NCI-H1436 (cell line): ENCODE measurements around the gene SYNGR2.

ENCODE experiments used
- DNase-seq: peaks from one replicate; lab custom pipeline; 2025; lab: John Stamatoyannopoulos, UW

The SYNGR2 gene

DNA sequence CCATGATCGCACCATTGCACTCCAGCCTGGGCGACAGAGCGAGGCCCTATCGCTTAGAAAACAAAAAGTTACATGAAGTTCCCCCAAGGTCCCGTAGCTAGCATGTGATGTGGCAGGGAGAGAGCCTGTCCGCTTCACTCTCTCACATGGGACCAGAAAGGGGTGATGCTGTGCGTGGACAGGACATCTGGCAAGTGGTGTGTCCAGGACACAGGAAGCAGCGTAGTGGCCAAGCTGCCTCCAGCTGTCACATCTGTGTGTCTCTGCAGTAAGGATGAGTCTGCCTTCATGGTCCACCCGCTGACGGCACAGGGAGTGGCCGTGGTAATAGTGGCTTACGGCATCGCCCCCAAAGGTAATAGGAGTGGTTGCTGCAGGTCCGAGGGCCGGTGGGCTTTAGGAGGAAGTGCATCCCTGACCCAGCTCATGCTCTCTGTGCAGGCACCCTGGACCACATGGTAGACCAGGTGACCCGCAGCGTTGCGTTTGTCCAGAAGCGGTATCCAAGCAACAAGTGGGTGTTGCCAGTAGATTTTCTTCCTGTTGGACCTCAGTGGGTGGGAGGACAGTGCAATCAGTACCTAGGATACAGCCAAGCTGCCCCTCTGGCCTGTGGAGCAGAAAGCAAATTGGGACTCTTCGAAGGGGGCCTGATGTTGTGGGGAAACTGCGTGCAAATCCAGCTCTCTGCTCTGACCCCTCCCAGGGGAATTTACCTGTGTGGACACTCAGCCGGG lies 36.2 kb downstream of the SYNGR2 start:
- no peak for DNase-seq

DNA sequence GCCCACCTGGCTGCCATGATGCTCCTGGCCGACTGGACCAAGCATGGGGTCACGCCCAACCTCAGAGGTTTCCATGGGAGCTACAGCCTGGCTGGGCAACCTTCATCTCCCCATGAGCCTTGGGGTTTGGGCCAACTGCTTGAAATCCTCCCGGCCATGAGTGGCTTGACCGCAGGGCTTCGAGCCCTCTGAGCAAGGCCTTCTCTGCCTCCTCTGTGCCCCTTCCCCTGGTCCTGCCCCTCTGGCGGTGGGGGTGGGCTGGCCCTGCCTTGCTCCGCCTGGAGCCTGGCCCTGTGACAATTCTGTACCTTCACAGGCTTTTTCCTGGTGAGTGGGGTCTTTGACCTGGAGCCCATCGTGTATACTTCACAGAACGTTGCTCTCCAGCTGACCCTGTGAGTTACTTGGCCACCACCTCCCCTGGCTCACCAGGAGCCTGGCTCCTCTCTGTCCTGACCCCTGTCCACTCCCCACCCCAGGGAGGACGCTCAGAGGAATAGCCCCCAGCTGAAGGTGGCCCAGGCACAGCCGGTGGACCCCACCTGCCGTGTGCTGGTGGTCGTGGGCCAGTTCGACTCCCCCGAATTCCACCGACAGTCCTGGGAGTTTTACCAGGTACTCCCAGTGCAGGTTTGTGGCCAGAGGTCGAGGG lies 36.9 kb downstream of the SYNGR2 start:
- DNase-seq = no peak

DNA sequence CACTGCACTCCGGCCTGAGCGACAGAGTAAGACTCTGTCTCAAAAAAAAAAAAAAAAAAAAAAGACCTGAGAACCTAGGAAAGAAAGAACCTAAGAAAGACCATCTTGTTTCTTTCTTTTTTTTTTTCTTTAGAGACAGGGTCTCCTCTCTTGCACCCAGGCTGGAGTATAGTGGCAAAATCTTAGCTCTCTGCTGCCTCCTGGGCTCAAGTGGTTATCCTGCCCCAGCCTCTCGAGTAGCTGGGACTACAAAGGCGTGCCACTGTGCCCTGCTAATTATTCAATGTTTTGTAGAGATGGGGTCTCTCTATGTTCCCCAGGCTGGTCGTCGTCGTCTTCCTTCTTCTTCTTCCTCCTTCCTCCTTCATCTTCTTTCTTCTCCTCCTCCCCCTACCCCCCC lies 37.9 kb downstream of the SYNGR2 start:
- no peak for DNase-seq

DNA sequence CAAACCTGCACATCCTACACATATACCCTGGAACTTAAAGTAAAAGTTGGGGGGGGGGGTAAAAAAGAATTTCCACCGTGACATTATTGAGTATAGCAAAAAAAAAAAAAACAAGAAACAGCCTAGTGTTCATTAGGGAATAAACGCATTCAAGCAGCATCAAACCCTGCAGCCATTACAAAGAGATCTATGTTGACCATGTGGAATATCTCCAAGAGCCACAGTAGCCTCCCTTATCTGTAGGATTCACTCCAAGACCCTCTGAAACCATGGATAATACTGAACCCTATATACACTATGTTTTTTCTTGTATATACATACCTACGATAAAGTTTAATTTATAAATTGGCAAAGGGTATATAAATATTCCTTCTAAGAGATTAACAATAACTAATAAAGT lies 40.1 kb downstream of the SYNGR2 start:
- DNase-seq = no peak

DNA sequence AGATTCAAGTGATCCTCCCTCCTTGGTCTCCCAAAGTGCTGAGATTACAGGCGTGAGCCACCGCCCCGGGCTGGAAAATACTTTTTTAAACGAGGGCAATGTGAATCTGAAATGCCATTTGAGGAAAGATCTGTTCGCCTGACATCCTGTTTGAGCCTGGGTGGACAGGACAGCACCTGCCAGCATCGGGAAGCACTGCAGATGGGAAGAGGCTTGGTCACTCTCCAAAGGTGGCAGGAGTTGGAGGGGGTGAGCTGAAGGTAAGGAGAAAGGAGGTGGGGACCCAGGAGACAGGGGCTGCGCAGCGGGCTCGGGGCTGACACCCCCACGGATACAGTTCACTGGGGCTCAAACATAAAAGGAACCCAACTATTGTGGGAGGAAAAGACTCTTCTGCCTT lies 41.7 kb downstream of the SYNGR2 start:
- DNase-seq = no peak

DNA sequence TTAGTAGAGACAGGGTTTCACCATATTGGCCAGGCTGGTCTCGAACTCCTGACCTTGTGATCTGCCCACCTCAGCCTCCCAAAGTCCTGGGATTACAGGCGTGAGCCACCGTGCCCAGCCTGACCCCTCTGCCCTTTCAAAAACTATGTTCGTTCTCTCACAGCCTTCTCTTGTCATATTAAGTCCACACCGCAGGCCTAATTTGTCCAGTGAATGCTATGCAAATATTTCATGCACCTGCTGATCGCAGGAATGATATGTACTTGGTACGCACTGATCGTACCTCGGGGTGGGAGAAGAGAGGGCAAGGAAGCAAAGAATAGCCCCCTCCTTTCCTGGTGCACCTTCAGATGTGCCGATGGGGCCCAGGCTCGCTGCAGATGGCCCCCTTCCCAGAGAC lies 42.7 kb downstream of the SYNGR2 start:
- no peak for DNase-seq

DNA sequence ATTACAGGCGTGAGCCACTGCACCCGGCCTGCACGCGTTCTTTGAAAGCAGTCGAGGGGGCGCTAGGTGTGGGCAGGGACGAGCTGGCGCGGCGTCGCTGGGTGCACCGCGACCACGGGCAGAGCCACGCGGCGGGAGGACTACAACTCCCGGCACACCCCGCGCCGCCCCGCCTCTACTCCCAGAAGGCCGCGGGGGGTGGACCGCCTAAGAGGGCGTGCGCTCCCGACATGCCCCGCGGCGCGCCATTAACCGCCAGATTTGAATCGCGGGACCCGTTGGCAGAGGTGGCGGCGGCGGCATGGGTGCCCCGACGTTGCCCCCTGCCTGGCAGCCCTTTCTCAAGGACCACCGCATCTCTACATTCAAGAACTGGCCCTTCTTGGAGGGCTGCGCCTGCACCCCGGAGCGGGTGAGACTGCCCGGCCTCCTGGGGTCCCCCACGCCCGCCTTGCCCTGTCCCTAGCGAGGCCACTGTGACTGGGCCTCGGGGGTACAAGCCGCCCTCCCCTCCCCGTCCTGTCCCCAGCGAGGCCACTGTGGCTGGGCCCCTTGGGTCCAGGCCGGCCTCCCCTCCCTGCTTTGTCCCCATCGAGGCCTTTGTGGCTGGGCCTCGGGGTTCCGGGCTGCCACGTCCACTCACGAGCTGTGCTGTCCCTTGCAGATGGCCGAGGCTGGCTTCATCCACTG lies 45.8 kb downstream of the SYNGR2 start, which contains the start of gene BIRC5:
TSS of gene BIRC5 (plus strand) at position 238 of the 690 bp plus-strand sequence. CDS start at position 302, 64 bp downstream.
- peak; percentile 92 for DNase-seq

DNA sequence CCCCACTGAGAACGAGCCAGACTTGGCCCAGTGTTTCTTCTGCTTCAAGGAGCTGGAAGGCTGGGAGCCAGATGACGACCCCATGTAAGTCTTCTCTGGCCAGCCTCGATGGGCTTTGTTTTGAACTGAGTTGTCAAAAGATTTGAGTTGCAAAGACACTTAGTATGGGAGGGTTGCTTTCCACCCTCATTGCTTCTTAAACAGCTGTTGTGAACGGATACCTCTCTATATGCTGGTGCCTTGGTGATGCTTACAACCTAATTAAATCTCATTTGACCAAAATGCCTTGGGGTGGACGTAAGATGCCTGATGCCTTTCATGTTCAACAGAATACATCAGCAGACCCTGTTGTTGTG lies 46.3 kb downstream of the SYNGR2 start:
- DNase-seq = no peak

DNA sequence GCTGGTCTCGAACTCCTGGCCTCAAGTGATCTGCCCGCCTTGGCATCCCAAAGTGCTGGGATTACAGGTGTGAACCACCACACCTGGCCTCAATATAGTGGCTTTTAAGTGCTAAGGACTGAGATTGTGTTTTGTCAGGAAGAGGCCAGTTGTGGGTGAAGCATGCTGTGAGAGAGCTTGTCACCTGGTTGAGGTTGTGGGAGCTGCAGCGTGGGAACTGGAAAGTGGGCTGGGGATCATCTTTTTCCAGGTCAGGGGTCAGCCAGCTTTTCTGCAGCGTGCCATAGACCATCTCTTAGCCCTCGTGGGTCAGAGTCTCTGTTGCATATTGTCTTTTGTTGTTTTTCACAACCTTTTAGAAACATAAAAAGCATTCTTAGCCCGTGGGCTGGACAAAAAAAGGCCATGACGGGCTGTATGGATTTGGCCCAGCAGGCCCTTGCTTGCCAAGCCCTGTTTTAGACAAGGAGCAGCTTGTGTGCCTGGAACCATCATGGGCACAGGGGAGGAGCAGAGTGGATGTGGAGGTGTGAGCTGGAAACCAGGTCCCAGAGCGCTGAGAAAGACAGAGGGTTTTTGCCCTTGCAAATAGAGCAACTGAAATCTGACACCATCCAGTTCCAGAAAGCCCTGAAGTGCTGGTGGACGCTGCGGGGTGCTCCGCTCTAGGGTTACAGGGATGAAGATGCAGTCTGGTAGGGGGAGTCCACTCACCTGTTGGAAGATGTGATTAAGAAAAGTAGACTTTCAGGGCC lies 51.2 kb downstream of the SYNGR2 start:
- no peak for DNase-seq
